ENCODE data around the gene MAP2K6. TPM values are rescaled to one million over a fixed set of nuclear protein-coding genes. Genes with fewer than 3 reads are reported as not detected.

Gene MAP2K6
- total RNA-seq, 2 experiments from 2014 or later = 2.4 to 2.7 TPM

DNA sequence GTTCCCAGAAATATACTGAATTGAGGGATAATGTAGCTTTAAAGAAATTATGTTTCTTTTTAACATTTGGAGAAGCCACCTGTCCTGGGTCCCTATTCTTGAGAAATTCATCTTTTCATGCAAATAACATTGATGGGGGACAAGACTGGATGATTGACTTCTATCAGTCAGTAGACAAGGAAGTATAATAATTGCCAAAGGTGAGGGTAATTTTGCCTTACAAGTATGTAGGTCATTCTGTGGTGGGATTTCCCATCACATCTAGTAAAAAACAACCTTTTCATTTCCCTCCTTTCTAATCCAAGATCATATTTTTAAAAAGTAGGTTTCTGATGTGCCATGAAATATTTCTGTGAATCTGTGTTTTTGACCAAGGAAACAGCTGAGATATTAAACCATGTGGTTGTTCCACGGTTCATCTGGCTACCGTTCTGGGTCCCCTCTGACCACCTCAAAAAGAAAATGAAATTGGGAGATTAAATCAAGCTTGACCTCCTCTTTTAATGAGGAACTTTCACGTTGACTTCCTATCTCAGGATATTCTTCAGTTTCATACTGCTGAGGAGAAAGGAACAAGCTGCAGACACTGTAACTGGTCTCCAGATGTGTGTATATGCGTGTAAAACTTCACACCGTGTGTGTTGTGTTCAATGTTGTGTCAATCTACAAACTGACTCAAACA, 138.6 kb downstream of the MAP2K6 start:
- Mint-ChIP-seq H3K36me3 (ENCODE audit: low read depth) (peaks cover 16% of the 10 kb centered on the region), H3K4me3 (no peak overlapping the region), H3K27me3 (ENCODE audit: low read depth) (no peaks in the 10 kb centered on the region), H3K27ac (no peak overlapping the region), H3K4me1 (ENCODE audit: low read depth) (no peaks in the 10 kb centered on the region), H3K9me3 (peaks cover 7% of the 10 kb centered on the region)
- CTCF ChIA-PET = no interaction called here
- no peak for DNase-seq
- intact Hi-C loops (cut with micrococcal nuclease) = no loop called here

DNA sequence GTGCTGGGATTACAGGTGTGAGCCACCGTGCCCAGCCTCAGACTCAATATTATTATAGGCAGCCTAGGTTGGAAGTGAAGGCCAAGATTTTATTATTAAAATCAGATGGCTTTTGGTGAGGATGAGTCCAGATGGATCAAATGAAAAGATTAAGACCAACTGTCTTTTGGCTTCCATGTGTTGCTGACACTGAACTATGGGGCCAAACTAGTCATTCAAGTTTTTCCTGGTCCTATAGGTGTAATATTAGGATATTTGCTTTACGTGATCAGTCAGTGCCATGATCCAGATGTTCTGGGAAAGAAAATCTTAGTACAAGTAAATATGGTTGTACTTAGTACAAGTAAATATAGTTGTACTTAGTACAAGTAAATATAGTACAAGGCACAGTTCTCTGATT, 140.6 kb downstream of the MAP2K6 start:
- peaks cover 7% of the 10 kb centered on the region for H3K9me3 Mint-ChIP-seq
- H3K36me3 Mint-ChIP-seq (ENCODE audit: low read depth) = peaks cover 13% of the 10 kb centered on the region
- no peaks in the 10 kb centered on the region for H3K4me1 Mint-ChIP-seq (ENCODE audit: low read depth)
- DNase-seq = no peak
- H3K27me3 Mint-ChIP-seq (ENCODE audit: low read depth) = no peaks in the 10 kb centered on the region
- H3K27ac Mint-ChIP-seq = no peak overlapping the region
- H3K4me3 Mint-ChIP-seq = no peak overlapping the region
- CTCF ChIA-PET = interaction anchor here (0.9 kb wide), 1 partner anchor 15 kb away, joined by 3 read pairs; no protein-coding TSS in a partner anchor
- intact Hi-C loops (cut with micrococcal nuclease) = no loop called here

DNA sequence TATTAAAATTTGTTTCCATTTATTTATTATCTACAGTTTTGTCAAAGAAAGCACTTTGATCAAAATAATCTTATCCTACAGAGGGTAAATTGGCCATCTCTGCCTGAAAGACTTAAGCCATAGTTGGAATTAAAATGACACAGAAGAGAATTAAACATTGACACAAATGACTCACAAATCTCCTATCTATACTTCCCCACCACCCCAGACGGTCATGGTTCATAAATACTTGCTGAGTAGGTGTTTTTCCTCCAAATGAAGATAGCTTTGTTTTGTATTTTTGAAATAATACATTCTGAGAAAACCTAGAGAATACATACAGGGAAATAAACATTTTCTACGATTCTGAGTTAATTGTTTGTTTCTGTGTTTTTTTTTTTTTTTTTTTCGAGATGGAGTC, 142.8 kb downstream of the MAP2K6 start:
- Mint-ChIP-seq H3K27ac (no peak overlapping the region), H3K27me3 (ENCODE audit: low read depth) (no peaks in the 10 kb centered on the region), H3K36me3 (ENCODE audit: low read depth) (peaks cover 9% of the 10 kb centered on the region), H3K9me3 (peaks cover 5% of the 10 kb centered on the region), H3K4me1 (ENCODE audit: low read depth) (no peaks in the 10 kb centered on the region), H3K4me3 (no peak overlapping the region)
- no peak for DNase-seq
- CTCF ChIA-PET = no interaction called here
- intact Hi-C loops (cut with micrococcal nuclease) = no loop called here

DNA sequence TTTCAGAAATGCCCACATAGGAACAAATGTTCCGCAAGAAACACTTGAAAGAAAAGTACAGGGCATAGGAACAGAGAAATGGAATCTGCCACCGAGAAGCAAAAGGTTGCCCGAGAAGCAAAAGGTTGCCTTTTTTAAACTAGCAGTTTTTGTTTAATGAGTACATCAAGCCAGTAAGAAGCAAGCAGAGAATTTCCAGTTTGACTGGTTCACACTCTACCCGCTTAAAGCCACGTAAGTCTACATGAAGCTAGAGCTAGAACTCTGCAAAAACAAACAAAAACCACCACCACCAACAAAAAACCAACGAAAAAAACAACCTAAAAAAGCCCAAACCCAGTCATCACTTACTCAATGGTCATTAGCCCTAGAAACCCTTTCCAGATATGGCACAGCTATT, 144.3 kb downstream of the MAP2K6 start:
- H3K4me3 Mint-ChIP-seq = no peak overlapping the region
- CTCF ChIA-PET = no interaction called here
- no peaks in the 10 kb centered on the region for H3K4me1 Mint-ChIP-seq (ENCODE audit: low read depth)
- no peak for DNase-seq
- H3K27me3 Mint-ChIP-seq (ENCODE audit: low read depth) = no peaks in the 10 kb centered on the region
- no peaks in the 10 kb centered on the region for H3K9me3 Mint-ChIP-seq
- no peak overlapping the region for H3K27ac Mint-ChIP-seq
- intact Hi-C loops (cut with micrococcal nuclease) = no loop called here
- no peaks in the 10 kb centered on the region for H3K36me3 Mint-ChIP-seq (ENCODE audit: low read depth)

DNA sequence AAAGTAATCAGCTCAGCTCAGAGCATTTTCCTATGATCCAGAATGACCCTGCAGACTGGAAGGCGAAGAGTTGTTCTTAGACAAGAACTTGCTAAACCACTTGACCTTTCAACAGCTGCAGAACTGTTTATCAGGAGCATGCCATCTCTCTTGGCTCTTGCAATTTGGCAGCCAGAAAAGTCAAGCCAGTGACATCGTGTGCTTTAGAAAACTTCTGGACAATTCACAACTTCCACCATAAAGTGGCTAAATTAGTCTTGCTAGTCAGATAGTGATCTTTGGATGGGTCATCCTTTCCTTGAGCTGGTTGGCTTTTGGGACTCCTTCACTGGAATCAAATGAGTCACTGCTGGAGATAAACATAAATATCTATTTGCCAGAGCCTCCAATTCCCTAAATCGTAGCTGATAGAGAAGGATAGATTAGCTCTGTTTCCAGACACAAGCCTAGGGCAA, 146.5 kb downstream of the MAP2K6 start:
- Mint-ChIP-seq H3K36me3 (ENCODE audit: low read depth) (no peaks in the 10 kb centered on the region), H3K4me1 (ENCODE audit: low read depth) (no peaks in the 10 kb centered on the region), H3K9me3 (no peaks in the 10 kb centered on the region), H3K27me3 (ENCODE audit: low read depth) (no peaks in the 10 kb centered on the region), H3K4me3 (no peak overlapping the region), H3K27ac (no peak overlapping the region)
- intact Hi-C loops (cut with micrococcal nuclease) = loop anchor here (10.0 kb wide), 1 partner anchor 164 kb away; no protein-coding TSS in a partner anchor
- no peak for DNase-seq
- CTCF ChIA-PET = interaction anchor here (1.2 kb wide), 1 partner anchor 38 kb away, joined by 4 read pairs; no protein-coding TSS in a partner anchor

DNA sequence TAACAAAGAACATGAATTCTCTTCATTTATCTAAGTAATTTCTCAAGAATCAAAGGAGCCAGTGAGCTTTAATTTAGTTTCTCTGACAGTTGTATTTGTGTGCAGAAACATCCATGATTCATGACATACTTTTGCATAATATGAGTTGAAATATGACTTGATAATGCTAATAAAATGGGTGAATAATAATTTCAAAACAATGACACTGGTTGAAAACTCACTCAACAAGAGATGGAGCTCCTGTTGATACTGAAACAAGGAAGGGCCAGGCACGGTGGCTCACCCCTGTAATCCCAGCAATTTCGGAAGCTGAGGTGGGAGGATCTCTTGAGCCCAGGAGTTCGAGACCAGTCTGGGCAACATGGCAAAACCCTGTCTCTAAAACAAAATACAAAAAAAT, 147.0 kb downstream of the MAP2K6 start:
- intact Hi-C loops (cut with micrococcal nuclease) = loop anchor here (10.0 kb wide), 1 partner anchor 163 kb away; no protein-coding TSS in a partner anchor
- DNase-seq = no peak
- CTCF ChIA-PET = interaction anchor here (1.2 kb wide), 2 partner anchors 9 to 39 kb away, joined by 4 to 5 read pairs; no protein-coding TSS in a partner anchor
- Mint-ChIP-seq H3K4me3 (no peak overlapping the region), H3K27ac (no peak overlapping the region), H3K4me1 (ENCODE audit: low read depth) (no peaks in the 10 kb centered on the region), H3K36me3 (ENCODE audit: low read depth) (no peaks in the 10 kb centered on the region), H3K9me3 (no peaks in the 10 kb centered on the region), H3K27me3 (ENCODE audit: low read depth) (no peaks in the 10 kb centered on the region)

DNA sequence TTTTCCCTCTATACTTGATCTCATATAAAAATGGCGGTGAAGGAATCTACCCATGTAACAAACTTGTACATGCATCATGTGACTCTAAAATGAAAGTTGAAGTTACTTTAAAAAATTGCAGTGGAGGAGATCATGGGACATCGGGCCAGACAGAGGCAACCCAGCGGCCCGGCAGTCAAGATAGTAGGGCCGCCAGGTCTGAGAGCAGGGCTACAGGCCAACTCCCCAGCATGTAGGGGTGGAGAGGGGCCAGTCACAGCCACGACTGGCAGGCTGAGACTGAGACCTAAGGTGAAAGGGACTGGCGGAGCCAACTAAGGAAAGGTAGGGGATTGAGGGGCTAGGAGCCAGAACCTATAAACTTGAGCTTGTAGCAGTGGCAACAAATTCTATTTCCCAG, 150.9 kb downstream of the MAP2K6 start:
- H3K27me3 Mint-ChIP-seq (ENCODE audit: low read depth) = no peaks in the 10 kb centered on the region
- H3K9me3 Mint-ChIP-seq = no peaks in the 10 kb centered on the region
- H3K27ac Mint-ChIP-seq = no peak overlapping the region
- H3K4me3 Mint-ChIP-seq = no peak overlapping the region
- no peak for DNase-seq
- CTCF ChIA-PET = no interaction called here
- H3K36me3 Mint-ChIP-seq (ENCODE audit: low read depth) = no peaks in the 10 kb centered on the region
- H3K4me1 Mint-ChIP-seq (ENCODE audit: low read depth) = no peaks in the 10 kb centered on the region
- intact Hi-C loops (cut with micrococcal nuclease) = loop anchor here (5.0 to 10.0 kb wide), 2 partner anchors 159 to 987 kb away; no protein-coding TSS in a partner anchor

DNA sequence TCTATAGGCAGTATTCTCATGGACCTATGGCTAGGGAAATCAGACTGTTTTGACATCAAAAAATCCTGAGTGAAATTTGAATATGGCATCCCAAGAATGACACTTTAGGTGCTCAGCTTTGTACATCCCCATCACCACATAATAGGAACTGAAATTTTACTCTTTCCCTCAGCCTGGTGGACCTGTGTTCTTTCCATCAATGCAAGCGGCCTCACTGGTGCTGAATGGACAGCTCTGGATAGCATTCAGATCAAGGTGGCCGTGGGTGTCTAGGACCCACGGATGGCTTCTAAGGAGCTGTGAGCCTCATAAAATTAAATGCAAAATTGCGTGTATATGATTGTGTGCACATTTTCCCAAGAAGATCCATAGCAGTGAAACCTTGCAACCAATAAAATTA, 152.6 kb downstream of the MAP2K6 start:
- DNase-seq = no peak
- peaks cover 5% of the 10 kb centered on the region for H3K27me3 Mint-ChIP-seq (ENCODE audit: low read depth)
- no peaks in the 10 kb centered on the region for H3K36me3 Mint-ChIP-seq (ENCODE audit: low read depth)
- CTCF ChIA-PET = interaction anchor here (2.8 kb wide), 1 partner anchor 577 kb away, joined by 9 read pairs; no protein-coding TSS in a partner anchor
- H3K9me3 Mint-ChIP-seq = no peaks in the 10 kb centered on the region
- intact Hi-C loops (cut with micrococcal nuclease) = loop anchor here (5.0 to 10.0 kb wide), 2 partner anchors 158 to 985 kb away; no protein-coding TSS in a partner anchor
- H3K4me3 Mint-ChIP-seq = no peak overlapping the region
- no peak overlapping the region for H3K27ac Mint-ChIP-seq
- H3K4me1 Mint-ChIP-seq (ENCODE audit: low read depth) = no peaks in the 10 kb centered on the region

DNA sequence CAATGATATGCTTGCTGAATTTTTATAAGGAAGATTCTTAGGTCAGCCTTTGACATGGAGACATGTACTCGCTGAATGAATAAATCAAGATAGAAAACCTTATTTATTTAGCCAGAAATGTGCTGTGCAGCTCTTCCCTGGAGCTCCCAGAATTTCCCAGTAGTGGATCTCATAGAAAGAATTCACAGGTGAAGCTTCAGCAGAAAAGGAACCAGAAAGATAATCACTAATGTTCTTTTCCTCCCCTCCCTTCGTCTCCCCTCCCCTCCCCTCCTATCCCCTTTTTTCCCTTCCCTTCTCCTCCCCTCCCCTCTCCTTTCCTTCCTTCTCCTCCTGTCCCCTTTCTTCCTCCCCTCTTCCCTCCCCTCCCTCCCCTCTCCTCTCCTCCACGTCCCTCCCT, 158.2 kb downstream of the MAP2K6 start:
- peaks cover 5% of the 10 kb centered on the region for H3K27me3 Mint-ChIP-seq (ENCODE audit: low read depth)
- intact Hi-C loops (cut with micrococcal nuclease) = no loop called here
- H3K36me3 Mint-ChIP-seq (ENCODE audit: low read depth) = no peaks in the 10 kb centered on the region
- no peak overlapping the region for H3K4me3 Mint-ChIP-seq
- H3K27ac Mint-ChIP-seq = no peak overlapping the region
- DNase-seq = no peak
- H3K4me1 Mint-ChIP-seq (ENCODE audit: low read depth) = no peaks in the 10 kb centered on the region
- H3K9me3 Mint-ChIP-seq = no peaks in the 10 kb centered on the region
- CTCF ChIA-PET = no interaction called here

DNA sequence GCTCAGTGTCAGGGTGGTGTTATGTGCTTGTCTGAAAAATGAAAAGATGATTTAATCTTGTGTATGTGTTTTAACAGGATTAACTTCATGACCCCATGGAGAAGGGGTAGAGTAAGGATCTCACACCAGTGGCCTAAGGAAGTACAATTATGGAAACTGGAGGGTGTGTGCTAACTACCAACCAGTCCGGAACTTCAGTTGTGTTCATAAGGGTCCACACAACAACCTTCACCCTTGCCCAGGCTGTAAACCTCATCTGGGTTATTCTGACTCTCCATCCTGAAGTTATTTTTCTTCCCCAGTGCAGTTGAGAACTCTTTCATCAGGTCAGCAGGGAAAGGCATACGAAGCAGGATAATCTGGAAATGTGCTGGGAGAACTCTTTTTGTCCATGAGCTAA, 158.9 kb downstream of the MAP2K6 start:
- DNase-seq = no peak
- no peak overlapping the region for H3K4me3 Mint-ChIP-seq
- no peaks in the 10 kb centered on the region for H3K4me1 Mint-ChIP-seq (ENCODE audit: low read depth)
- CTCF ChIA-PET = no interaction called here
- H3K9me3 Mint-ChIP-seq = no peaks in the 10 kb centered on the region
- peaks cover 5% of the 10 kb centered on the region for H3K27me3 Mint-ChIP-seq (ENCODE audit: low read depth)
- H3K36me3 Mint-ChIP-seq (ENCODE audit: low read depth) = no peaks in the 10 kb centered on the region
- no peak overlapping the region for H3K27ac Mint-ChIP-seq
- intact Hi-C loops (cut with micrococcal nuclease) = no loop called here

DNA sequence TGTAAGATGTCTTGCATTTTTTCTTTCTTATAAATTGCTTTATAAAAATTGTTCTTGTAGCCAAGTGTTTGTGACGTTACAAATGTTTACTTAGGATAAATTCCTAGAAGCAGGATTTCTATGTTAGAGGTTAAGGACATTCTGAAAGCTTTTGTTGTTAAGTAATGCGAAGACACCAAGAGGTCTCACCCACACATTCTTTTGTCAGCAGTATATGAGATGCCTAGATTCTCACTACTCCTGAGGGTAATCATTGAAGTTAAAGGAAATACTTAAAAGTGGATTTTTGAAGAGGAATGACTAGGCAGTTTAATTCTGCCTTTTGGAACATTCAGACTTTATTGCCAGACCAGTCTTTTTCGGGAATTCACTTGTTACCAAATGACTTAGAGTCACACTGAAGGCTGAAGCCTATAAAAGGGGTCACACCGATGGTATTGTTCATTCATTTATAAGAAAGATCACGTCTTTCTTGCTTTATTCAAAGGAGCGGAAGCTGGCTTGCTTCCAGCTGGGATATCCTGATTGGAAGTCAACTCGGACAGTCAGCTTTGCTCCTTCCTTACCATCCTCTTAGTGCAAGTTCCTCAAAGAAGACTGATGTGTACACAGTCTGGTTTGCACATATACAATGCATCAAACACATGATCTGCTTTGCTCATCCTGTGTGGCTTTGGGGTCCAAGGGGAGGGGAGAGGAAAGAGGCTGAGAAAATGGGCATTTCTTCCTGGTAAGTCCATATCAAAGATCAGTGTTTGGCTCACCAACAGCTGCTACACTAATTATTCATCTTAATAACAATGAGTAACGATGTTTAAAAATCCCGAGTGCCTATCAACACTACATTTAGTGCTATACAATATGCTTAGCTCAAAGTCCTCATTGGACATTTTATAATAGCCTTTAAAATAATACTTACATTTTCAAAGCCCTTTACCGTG, 160.0 kb downstream of the MAP2K6 start:
- Mint-ChIP-seq H3K36me3 (ENCODE audit: low read depth) (no peaks in the 10 kb centered on the region), H3K4me1 (ENCODE audit: low read depth) (no peaks in the 10 kb centered on the region), H3K4me3 (no peak overlapping the region), H3K27me3 (ENCODE audit: low read depth) (peaks cover 5% of the 10 kb centered on the region), H3K9me3 (no peaks in the 10 kb centered on the region), H3K27ac (no peak overlapping the region)
- no peak for DNase-seq
- intact Hi-C loops (cut with micrococcal nuclease) = no loop called here
- CTCF ChIA-PET = no interaction called here

DNA sequence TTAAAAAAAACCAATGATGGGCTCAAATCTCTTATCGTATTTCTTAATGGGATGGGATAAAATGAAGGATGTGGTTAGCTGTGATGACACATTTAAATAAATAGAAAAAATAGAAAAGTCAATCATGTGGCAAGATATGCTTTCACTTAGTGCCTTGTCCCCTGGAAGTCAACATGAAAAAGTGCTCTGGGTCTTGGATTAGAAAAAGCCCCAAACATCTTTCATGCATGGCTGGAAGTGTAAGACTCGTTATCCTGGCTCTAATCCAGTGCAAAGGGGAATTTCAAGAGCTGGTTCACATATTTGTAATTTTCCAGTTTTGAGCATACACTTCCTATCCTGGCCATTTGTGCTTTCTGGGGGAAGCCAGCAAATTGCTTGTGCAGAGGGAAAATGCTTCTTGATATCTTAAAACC, 160.9 kb downstream of the MAP2K6 start:
- Mint-ChIP-seq H3K27me3 (ENCODE audit: low read depth) (peaks cover 13% of the 10 kb centered on the region), H3K9me3 (no peaks in the 10 kb centered on the region), H3K4me3 (no peak overlapping the region), H3K36me3 (ENCODE audit: low read depth) (no peaks in the 10 kb centered on the region), H3K4me1 (ENCODE audit: low read depth) (no peaks in the 10 kb centered on the region), H3K27ac (no peak overlapping the region)
- CTCF ChIA-PET = no interaction called here
- intact Hi-C loops (cut with micrococcal nuclease) = no loop called here
- no peak for DNase-seq

Measured in activated naive CD4-positive, alpha-beta T cell treated with anti-CD3 and anti-CD28 coated beads for 36 hours (primary cell).